SK-N-SH (cell line): ENCODE data around the gene DCAF6. TPM values are rescaled to one million over a fixed set of nuclear protein-coding genes. Genes with fewer than 3 reads are reported as not detected.

Source experiments
- CTCF ChIA-PET: fragments of 300-600, 350-600 bp; formaldehyde crosslinking; extraction: SDS; loops from one replicate; lab custom pipeline; 2021; lab: Yijun Ruan, JAX
- POLR2A ChIA-PET: fragments of 350-600 bp; sonication (Branson Sonifier 250); formaldehyde crosslinking; extraction: SDS; loops from one replicate; lab custom pipeline; 2020; ENCODE audit warnings: antibody characterized with exemption, inconsistent platforms; lab: Yijun Ruan, JAX
- DNase-seq: peaks from one replicate; pipeline ENCODE4 v3.0.0; 2012
- H2AFZ ChIP-seq: fragments of 200-600 bp; sonication (generic); 2 replicates; pipeline ENCODE4 v1.8.1; 2016; ENCODE audit warnings: antibody characterized with exemption, mild to moderate bottlenecking, low read depth
- H3F3A ChIP-seq: fragments of 200-600 bp; sonication (generic); replicated peaks from 2 replicates; pipeline ENCODE3; 2016; ENCODE audit warnings: antibody characterized with exemption, mild to moderate bottlenecking; ENCODE audit not compliant: insufficient read depth
- H3K27ac ChIP-seq, 2 experiments: fragments of 200-500 bp in 1 of 2; fragments of 200-600 bp in 1 of 2; sonication (Bioruptor generic) in 1 of 2; sonication (generic), shearing (Covaris generic) in 1 of 2; 2 replicates each; pipeline versions ENCODE4 v1.5.1 to v1.6.1; 2014 to 2016; ENCODE audit warnings: low read depth in 2 of 2, inconsistent platforms in 1 of 2, low read length in 1 of 2, mild to moderate bottlenecking in 1 of 2, mixed read lengths in 1 of 2
- H3K27me3 ChIP-seq: fragments of 200-600 bp; sonication (generic), shearing (Covaris generic); 2 replicates; pipeline ENCODE4 v1.6.1; 2016; ENCODE audit warnings: mixed run types; ENCODE audit not compliant: insufficient read depth
- H3K36me3 ChIP-seq, 2 experiments: fragments of 200-500 bp in 1 of 2; fragments of 200-600 bp in 1 of 2; sonication (Bioruptor generic) in 1 of 2; sonication (generic) in 1 of 2; replicated peaks in 1 of 2; 2 replicates each; pipeline versions ENCODE3 to v1.5.1; 2014 to 2016; ENCODE audit warnings: low read length in 1 of 2, mild to moderate bottlenecking in 1 of 2; ENCODE audit not compliant: insufficient read depth in 2 of 2, control insufficient read depth in 1 of 2
- H3K4me1 ChIP-seq, 2 experiments: fragments of 200-500 bp in 1 of 2; fragments of 200-600 bp in 1 of 2; sonication (Bioruptor generic) in 1 of 2; sonication (generic), shearing (Covaris generic) in 1 of 2; 2 replicates each; pipeline versions ENCODE4 v1.5.1 to v1.6.1; 2014 to 2016; ENCODE audit warnings: low read depth in 1 of 2, low read length in 1 of 2, mixed run types in 1 of 2; ENCODE audit not compliant: insufficient read depth in 2 of 2, control insufficient read depth in 1 of 2
- H3K4me2 ChIP-seq: fragments of 200-600 bp; sonication (generic), shearing (Covaris generic); 2 replicates; pipeline ENCODE4 v1.6.1; 2017; ENCODE audit warnings: mixed run types
- H3K4me3 ChIP-seq, 2 experiments: fragments of 200-500 bp in 1 of 2; fragments of 200-600 bp in 1 of 2; sonication (Bioruptor generic) in 1 of 2; sonication (generic), shearing (Covaris generic) in 1 of 2; 2 replicates each; pipeline versions ENCODE4 v1.5.1 to v1.8.1; 2014 to 2016; ENCODE audit warnings: low read depth in 2 of 2, inconsistent platforms in 1 of 2, low read length in 1 of 2, mild to moderate bottlenecking in 1 of 2, mixed read lengths in 1 of 2, moderate library complexity in 1 of 2
- H3K79me2 ChIP-seq: fragments of 200-600 bp; sonication (generic); 2 replicates; pipeline ENCODE4 v1.8.1; 2017; ENCODE audit warnings: mild to moderate bottlenecking; ENCODE audit not compliant: insufficient read depth
- H3K9ac ChIP-seq: fragments of 200-600 bp; sonication (generic); 2 replicates; pipeline ENCODE4 v1.6.1; 2017; ENCODE audit warnings: mixed run types
- H3K9me2 ChIP-seq: fragments of 200-600 bp; sonication (generic); 2 replicates; pipeline ENCODE4 v1.6.1; 2017; ENCODE audit warnings: mixed run types
- H3K9me3 ChIP-seq: fragments of 200-600 bp; sonication (generic); 2 replicates; pipeline ENCODE4 v1.6.1; 2017; ENCODE audit warnings: mixed run types, mild to moderate bottlenecking, moderate library complexity
- H4K20me1 ChIP-seq: fragments of 200-600 bp; sonication (generic); 2 replicates; pipeline ENCODE4 v1.6.1; 2017; ENCODE audit warnings: mild to moderate bottlenecking, mixed run types; ENCODE audit not compliant: insufficient read depth
- CHD2 ChIP-seq: fragments of 150-350 bp; IDR thresholded peaks from 2 replicates; pipeline ENCODE4 v1.6.1; 2018; ENCODE audit warnings: low read length; ENCODE audit not compliant: partially characterized antibody
- FOXJ3 ChIP-seq: sonication (generic); formaldehyde crosslinking; IDR thresholded peaks from 2 replicates; pipeline ENCODE4 v1.5.1; 2020; ENCODE audit warnings: mild to moderate bottlenecking, missing genetic modification reagents
- MXI1 ChIP-seq: IDR thresholded peaks from 2 replicates; pipeline ENCODE4 v1.6.1; 2012; ENCODE audit warnings: mild to moderate bottlenecking, low read depth, low read length, improper control_type of control experiment
- NFIC ChIP-seq: IDR thresholded peaks from 2 replicates; pipeline ENCODE4 v1.4.0; 2012; ENCODE audit warnings: borderline replicate concordance
- SMC3 ChIP-seq: IDR thresholded peaks from 2 replicates; pipeline ENCODE4 v1.6.1; 2012; ENCODE audit warnings: low read depth, low read length, improper control_type of control experiment
- TCF12 ChIP-seq: IDR thresholded peaks from 2 replicates; pipeline ENCODE4 v1.4.0; 2012
- TEAD4 ChIP-seq: IDR thresholded peaks from 2 replicates; pipeline ENCODE4 v1.4.0; 2012; ENCODE audit warnings: mild to moderate bottlenecking, borderline replicate concordance; ENCODE audit not compliant: insufficient read depth
- WGBS: methylation state at CpG from one replicate; pipeline ENCODE4 v1.1.6; 2017; ENCODE audit warnings: low lambda C conversion rate; 5-methylcytosine and 5-hydroxymethylcytosine counted together
- polyA plus RNA-seq, 3 experiments: library from polyadenylated mRNA; depleted of rRNA; stranded (reverse); fragments of >200 nt; gene quantifications; 2 replicates each; pipeline ENCODE4 v1.2.3, GENCODE V29; 2012
- TF ChIP-seq, protein P1 (sequence below): IDR thresholded peaks from 2 replicates; pipeline ENCODE4; 2012
- TF ChIP-seq, protein P2 (sequence below): fragments of 150-350 bp; IDR thresholded peaks from 2 replicates; pipeline ENCODE4 v1.6.1; 2017; ENCODE audit warnings: antibody characterized with exemption, low read length, low read depth, borderline replicate concordance
- TF ChIP-seq, protein P3 (sequence below): IDR thresholded peaks from 2 replicates; pipeline ENCODE4 v1.4.0; 2012; ENCODE audit warnings: low read depth, borderline replicate concordance
- TF ChIP-seq, protein P4 (sequence below): IDR thresholded peaks from 2 replicates; pipeline ENCODE4 v1.4.0; 2012; ENCODE audit warnings: low read depth, borderline replicate concordance

The DCAF6 gene
- polyA plus RNA-seq, 1 of the 3 experiments (the other 2 are of a cell fraction), result 31.3 TPM

DNA sequence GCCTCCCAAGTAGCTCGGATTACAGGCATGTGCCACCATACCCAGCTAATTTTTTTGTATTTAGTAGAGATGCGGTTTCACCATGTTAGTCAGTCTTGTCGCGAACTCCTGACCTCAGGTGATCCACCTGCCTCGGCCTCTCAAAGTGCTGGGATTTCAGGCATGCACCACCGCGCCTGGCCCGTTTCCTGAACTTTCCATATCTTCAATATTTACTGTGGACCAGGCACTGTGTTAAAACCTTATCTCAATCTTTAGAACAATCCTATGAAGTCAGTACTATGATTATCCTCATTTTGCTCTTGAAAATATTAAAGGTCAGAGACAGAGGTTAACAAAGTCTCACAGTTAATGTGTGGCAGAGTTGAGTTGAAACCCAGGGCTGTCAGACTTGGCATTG lies 20.9 kb upstream of the DCAF6 start:
- H3K27ac ChIP-seq, result no peak overlapping the region
- H3K4me2 ChIP-seq, result no peak overlapping the region
- no peaks in the 10 kb centered on the region for H3K9me2 ChIP-seq
- no peaks in the 10 kb centered on the region for H3K27me3 ChIP-seq
- DNase-seq, result no peak
- H4K20me1 ChIP-seq, result no peaks in the 10 kb centered on the region
- H2AFZ ChIP-seq, result no peak overlapping the region
- H3K79me2 ChIP-seq, result no peaks in the 10 kb centered on the region
- no peak overlapping the region for H3K4me3 ChIP-seq
- POLR2A ChIA-PET, result no interaction called here
- H3K4me1 ChIP-seq, result no peaks in the 10 kb centered on the region; a peak in 1 of 4 replicates
- H3F3A ChIP-seq, result peaks cover 5% of the 10 kb centered on the region
- CTCF ChIA-PET, result interaction anchor here (1.4 kb wide), 1 partner anchor 22 kb away, joined by 3 read pairs; no protein-coding TSS in a partner anchor
- H3K9me3 ChIP-seq, result no peaks in the 10 kb centered on the region
- H3K36me3 ChIP-seq, result peaks cover 15 to 26% of the 10 kb centered on the region in 2 experiments
- TF ChIP-seq TCF12 (no peak), TEAD4 (no peak), SMC3 (no peak), CHD2 (no peak), MXI1 (no peak), FOXJ3 (no peak), NFIC (no peak)
- TF ChIP-seq, protein P1, sequence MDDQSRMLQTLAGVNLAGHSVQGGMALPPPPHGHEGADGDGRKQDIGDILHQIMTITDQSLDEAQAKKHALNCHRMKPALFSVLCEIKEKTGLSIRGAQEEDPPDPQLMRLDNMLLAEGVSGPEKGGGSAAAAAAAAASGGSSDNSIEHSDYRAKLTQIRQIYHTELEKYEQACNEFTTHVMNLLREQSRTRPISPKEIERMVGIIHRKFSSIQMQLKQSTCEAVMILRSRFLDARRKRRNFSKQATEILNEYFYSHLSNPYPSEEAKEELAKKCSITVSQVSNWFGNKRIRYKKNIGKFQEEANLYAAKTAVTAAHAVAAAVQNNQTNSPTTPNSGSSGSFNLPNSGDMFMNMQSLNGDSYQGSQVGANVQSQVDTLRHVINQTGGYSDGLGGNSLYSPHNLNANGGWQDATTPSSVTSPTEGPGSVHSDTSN, result no peak
- TF ChIP-seq, protein P2, sequence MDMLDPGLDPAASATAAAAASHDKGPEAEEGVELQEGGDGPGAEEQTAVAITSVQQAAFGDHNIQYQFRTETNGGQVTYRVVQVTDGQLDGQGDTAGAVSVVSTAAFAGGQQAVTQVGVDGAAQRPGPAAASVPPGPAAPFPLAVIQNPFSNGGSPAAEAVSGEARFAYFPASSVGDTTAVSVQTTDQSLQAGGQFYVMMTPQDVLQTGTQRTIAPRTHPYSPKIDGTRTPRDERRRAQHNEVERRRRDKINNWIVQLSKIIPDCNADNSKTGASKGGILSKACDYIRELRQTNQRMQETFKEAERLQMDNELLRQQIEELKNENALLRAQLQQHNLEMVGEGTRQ, result no peak
- TF ChIP-seq, protein P3, sequence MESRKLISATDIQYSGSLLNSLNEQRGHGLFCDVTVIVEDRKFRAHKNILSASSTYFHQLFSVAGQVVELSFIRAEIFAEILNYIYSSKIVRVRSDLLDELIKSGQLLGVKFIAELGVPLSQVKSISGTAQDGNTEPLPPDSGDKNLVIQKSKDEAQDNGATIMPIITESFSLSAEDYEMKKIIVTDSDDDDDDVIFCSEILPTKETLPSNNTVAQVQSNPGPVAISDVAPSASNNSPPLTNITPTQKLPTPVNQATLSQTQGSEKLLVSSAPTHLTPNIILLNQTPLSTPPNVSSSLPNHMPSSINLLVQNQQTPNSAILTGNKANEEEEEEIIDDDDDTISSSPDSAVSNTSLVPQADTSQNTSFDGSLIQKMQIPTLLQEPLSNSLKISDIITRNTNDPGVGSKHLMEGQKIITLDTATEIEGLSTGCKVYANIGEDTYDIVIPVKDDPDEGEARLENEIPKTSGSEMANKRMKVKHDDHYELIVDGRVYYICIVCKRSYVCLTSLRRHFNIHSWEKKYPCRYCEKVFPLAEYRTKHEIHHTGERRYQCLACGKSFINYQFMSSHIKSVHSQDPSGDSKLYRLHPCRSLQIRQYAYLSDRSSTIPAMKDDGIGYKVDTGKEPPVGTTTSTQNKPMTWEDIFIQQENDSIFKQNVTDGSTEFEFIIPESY, result no peak
- TF ChIP-seq, protein P4, sequence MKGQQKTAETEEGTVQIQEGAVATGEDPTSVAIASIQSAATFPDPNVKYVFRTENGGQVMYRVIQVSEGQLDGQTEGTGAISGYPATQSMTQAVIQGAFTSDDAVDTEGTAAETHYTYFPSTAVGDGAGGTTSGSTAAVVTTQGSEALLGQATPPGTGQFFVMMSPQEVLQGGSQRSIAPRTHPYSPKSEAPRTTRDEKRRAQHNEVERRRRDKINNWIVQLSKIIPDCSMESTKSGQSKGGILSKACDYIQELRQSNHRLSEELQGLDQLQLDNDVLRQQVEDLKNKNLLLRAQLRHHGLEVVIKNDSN, result no peak
- H3K9ac ChIP-seq, result no peak overlapping the region
- WGBS, result 99% methylated on average over 8 of the region's 8 CpGs

DNA sequence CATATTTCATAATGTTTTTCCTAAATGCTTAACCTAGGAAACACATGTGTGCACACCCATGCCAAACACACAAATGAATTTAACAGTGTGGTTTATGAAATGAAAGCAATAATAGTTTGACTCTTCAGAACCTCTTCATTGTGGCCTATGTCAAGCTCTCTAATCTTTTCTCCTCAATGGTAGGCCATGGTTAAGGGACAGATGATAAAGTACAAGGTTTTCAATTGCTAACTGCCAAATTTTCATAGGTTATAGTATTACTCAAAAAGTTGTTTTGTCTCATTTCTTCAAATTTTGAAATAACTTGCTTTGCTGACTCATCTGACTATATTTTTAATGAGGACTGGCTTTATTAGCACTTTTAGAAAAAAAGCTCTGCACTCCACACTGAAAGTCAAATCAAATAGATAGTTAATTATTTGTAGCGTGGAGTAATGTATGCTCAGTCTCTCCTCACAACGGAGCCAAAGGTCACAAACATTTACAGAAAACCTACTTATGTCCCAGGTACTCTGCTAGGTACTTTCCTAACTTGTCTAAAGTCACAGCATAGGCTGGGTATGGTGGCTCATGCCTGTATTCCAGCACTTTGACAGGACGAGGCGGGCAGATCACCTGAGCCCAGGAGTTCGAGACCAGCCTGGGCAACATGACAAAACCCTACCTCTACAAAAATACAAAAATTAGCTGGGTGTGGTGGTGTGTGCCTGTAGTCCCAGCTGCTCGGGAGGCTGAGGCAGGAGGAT lies 19.5 kb upstream of the DCAF6 start:
- Histone ChIP-seq H2AFZ (no peak overlapping the region), H3K9ac (no peak overlapping the region), H3K36me3 (peaks cover 15 to 26% of the 10 kb centered on the region in 2 experiments), H3K9me3 (no peaks in the 10 kb centered on the region), H3F3A (peaks cover 5% of the 10 kb centered on the region), H3K4me1 (no peaks in the 10 kb centered on the region; a peak in 2 of 4 replicates), H4K20me1 (no peaks in the 10 kb centered on the region), H3K4me2 (no peak overlapping the region), H3K4me3 (no peak overlapping the region), H3K9me2 (no peaks in the 10 kb centered on the region), H3K79me2 (no peaks in the 10 kb centered on the region), H3K27ac (no peak overlapping the region), H3K27me3 (no peaks in the 10 kb centered on the region)
- WGBS, result 92% methylated on average over 6 of the region's 6 CpGs
- DNase-seq, result no peak
- no peak for TF ChIP-seq SMC3
- ChIA-PET POLR2A (no interaction called here), CTCF (interaction anchor here (0.8 to 1.1 kb wide), 3 partner anchors 11 to 202 kb away, joined by 3 to 4 read pairs (median 3); no protein-coding TSS in a partner anchor)
